GM12891 (cell line): ENCODE results near the gene ZNF830.

Experiments used
- PAX5 ChIP-seq: IDR thresholded peaks from 2 replicates; pipeline ENCODE4 v1.6.1; 2011; ENCODE audit warnings: low read length, moderate library complexity, mild to moderate bottlenecking; ENCODE audit not compliant: insufficient read depth, severe bottlenecking
- POLR2A ChIP-seq: IDR thresholded peaks from 2 replicates; pipeline ENCODE4 v1.6.1; 2011; ENCODE audit warnings: low read depth, low read length, control low read depth
- POLR2AphosphoS5 ChIP-seq: IDR thresholded peaks from 2 replicates; pipeline ENCODE4 v1.6.1; 2011; ENCODE audit warnings: low read depth, low read length, control low read depth
- POU2F2 ChIP-seq: IDR thresholded peaks from 2 replicates; pipeline ENCODE4 v1.6.1; 2011; ENCODE audit warnings: low read depth, mild to moderate bottlenecking, control low read depth, low read length, moderate library complexity
- SPI1 ChIP-seq: IDR thresholded peaks from 2 replicates; pipeline ENCODE4 v1.6.1; 2011; ENCODE audit warnings: low read depth, low read length, control low read depth
- TAF1 ChIP-seq: IDR thresholded peaks from 2 replicates; pipeline ENCODE4 v1.6.1; 2011; ENCODE audit warnings: low read depth, low read length, control low read depth

- TF ChIP-seq POLR2A (no peak), POLR2AphosphoS5 (no peak), TAF1 (no peak), PAX5 (no peak), SPI1 (no peak), POU2F2 (no peak)
Measured at GRCh38 chr17:34926661-34927060, 34.7 kb upstream of the ZNF830 start.
